Renal cortex interstitium (tissue), 11 donors: Measurements from ENCODE around the gene ACYP1. TPM values are rescaled to one million over a fixed set of nuclear protein-coding genes. Genes with fewer than 3 reads are reported as not detected.
"Not testable (repeated sequence)": the region's sequence is repeated elsewhere in the genome, so short reads cannot be mapped to it uniquely, and the experiment has no call there.

ENCODE experiments used
- DNase-seq, 11 donors: peaks; one replicate each; pipeline ENCODE4 v3.0.0-alpha.2; 2013; ENCODE audit warnings: low read depth in 9 of 11, low spot score in 4 of 11; ENCODE audit errors: extremely low read depth in 1 of 11
- polyA plus RNA-seq, 3 donors: library from polyadenylated mRNA; unstranded; fragments of 120-200 nt; gene quantifications; one replicate each; pipeline ENCODE4 v1.2.1, GENCODE V29; 2013; ENCODE audit not compliant: insufficient read length in 3 of 3

Gene ACYP1
- polyA plus RNA-seq, 3 donors = 29.2 to 54.5 (median 32.8) TPM

GRCh38 chr14:75081660-75082229, 17.9 kb upstream of the ACYP1 start:
- no peak for DNase-seq

GRCh38 chr14:75079521-75079920, 15.7 kb upstream of the ACYP1 start:
- no peak for DNase-seq

DNA sequence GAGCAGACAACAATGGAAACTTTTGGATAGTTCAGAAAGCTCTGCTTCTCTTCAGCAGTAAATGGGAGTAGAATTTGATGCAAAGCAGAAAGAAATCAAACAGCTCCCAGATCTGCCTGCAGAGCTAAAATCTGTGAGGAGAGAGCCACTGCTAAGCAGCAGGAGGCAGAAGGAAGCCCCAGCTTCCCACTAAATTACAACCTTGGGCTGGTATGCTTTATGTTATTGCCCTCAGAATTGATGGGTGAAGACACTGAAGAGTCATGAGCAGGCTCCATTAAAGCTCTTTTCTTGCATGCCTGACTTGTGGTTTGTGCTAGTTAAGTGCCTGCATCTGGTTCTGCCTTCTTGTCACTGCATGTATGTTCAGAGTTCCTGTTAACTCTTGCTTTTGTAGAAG, 14.0 kb upstream of the ACYP1 start:
- DNase-seq = no peak

DNA sequence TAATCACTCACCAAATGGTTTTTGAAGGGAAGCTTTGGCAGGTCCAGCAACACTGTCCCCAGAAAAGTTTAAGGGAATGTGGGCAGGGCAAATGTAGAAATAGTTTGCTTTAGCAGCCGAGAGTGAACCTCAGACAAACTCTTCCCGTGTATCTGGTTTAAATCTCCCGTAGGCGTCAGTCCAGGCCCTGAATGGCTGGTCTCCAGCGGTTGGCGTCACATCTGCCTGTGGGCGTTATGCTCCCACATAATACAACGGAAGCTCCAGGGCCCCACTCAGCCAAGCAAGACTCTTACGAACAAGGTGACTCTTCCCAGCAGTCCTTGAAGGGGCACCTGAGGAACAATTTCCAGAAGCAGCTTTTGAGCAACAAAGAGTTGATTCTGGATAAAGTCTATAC, 6.6 kb upstream of the ACYP1 start:
- no peak for DNase-seq

GRCh38 chr14:75069811-75070145, 6.0 kb upstream of the ACYP1 start:
- no peak for DNase-seq

DNA sequence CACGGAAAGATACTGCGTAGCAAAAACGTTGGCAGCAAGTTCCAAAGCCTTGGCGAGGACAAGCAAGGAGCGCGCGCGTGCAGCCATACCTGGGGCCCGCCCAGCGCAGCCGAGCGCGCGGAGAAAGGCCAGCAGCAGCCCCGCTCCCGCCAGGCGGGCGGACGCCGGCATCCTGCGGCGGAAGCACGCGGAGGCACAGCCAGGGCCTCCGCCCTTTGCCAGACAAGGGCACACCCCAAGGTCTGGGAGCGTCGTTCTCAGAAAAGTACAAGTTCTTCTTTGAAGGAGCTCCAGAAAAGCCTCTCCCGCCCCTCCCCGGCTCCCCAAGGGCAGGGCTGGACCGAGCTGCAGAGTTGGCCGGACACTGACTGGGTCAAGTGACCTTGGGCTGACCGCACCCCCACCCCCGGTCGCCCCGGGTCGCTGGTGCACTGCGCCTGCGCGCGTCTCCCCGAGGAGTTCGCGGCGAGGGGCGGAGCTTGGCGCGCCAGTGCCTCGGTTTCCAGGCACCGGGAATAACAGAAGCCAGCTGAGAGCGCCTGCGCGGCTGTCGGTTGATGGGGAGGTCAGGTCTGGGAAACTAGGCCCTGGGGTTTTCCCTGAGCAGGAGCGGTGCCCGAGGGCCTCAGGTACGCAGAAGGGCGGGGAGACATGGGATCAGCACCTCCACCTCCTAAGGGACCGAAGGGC, 5.4 kb upstream of the ACYP1 start, which contains the start of gene ZC2HC1C:
TSS of gene ZC2HC1C (plus strand) at position 521 of the 690 bp plus-strand sequence. CDS start 933 bp downstream, outside the sequence.
- peak in 10 of 11 donors; percentile 77 to 89 (median 86) for DNase-seq

DNA sequence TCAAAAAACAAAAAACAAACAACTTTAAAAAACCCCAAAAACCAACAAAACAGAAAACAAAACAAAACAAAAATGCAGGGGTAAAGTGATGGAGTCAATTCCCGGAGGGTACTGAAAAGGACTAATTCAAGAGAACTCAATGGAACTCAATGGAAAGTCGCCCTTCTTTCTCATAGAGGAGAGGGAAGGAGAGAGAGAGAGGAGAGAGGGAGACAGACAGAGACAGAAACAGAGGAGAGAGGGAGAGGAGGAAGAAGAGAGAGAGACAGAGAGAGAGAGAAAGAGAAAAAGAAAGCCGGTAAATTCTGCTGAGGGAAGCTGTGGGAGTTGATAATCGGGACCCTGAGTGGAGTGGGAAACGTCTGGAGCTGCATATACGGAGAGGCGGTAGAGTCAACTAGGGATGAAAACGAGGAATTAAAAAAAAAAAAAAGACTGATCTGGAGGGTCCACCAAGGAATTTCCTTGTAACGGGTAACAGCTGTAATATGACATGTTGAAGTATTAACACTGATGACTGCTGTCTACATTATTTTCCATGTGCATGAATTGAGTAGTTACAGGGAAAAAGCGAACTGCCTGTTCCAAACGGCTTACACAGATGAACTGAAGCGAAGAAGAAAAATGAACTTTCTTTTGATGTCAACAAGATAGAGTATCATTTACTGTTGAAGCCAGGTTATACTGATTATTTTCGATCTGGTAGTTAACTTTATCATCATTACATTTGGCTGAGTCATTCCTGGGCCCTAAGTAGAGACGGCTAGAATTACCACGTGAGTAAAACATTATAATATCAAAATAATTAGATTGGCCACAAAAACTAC, 4.7 kb upstream of the ACYP1 start:
- peak in 2 of 11 donors; percentile 37 to 47 for DNase-seq

- not testable (repeated sequence) for DNase-seq
These were observed 3.9 kb upstream of the ACYP1 start for GRCh38 chr14:75067765-75068164.

GRCh38 chr14:75067212-75067611, 3.4 kb upstream of the ACYP1 start:
- DNase-seq = no peak

DNA sequence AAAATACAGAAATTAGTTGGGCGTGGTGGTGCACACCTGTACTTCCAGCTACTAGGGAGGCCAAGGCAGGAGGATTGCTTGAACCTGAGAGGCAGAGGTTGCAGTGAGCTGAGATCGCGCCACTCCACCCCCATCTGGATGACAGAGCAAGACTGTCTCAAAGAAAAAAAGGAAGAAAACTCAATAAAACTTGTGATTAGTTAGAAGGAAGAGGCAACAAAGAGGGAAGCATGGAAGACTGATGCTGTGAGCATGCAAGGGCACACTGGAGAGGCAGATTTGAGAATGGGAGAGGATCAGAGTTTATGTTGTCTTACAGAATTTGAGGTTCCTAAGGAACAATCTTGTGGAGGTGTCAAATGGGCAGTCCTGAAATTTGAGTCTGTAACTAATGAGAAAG, 2.9 kb upstream of the ACYP1 start:
- no peak for DNase-seq

DNA sequence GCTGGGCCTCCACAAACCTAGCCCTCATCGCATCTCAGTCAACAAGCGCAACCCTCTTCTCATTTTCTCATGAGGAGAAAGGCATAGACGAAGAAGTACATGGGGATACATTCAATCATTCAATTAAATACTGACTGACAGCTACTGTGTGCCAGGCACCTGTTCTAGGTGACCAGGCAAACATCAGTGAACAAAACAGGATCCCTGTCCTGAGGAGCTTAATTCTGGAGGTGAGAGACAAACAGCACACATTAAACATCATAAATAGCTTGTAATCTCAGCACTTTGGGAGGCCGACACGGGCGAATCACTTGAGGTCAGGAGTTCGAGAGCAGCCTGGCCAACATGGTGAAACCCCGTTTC, 362 bp upstream of the ACYP1 start:
- DNase-seq = no peak

- no peak for DNase-seq
These were observed 811 bp downstream of the ACYP1 start for GRCh38 chr14:75063013-75063412.

- DNase-seq = no peak
These were observed 3.4 kb downstream of the ACYP1 start for GRCh38 chr14:75060420-75060819.

DNA sequence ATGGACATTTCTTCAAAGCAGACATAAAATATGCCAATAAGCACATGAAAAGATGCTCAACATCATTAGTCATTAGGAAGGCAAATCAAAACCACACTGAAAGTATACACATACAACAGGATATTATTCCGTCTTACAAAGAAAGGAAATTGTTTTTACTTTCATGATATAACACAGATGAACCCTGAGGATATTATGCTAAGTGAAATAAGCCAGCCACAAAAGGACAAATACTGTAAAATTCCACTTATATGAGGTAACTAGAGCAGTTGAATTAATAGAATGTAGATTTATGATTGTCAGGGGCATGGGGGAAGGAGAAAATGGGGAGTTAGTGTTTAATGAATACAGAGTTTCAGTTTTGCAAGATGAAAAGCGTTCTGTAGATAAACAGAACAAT, 4.2 kb downstream of the ACYP1 start:
- DNase-seq = no peak

DNA sequence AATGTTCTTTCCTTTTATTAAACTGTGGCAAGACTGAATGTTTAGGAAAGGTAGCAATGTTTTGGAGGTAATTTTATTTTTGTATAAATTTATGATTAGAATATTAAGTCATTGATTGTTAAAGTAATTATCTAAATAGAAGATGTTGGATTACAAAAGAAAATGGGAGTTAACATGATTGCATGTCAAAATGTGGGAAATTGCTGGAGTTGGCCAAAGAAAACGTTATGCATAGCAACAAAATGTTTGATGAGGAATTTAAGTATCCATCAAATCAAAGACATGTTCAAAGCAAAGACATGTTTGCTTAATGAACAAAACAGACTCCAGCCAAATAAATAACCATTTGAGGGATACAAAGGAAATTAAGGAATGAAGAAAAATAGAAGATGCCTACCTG, 9.4 kb downstream of the ACYP1 start:
- no peak for DNase-seq

GRCh38 chr14:75053396-75054291, 10.2 kb downstream of the ACYP1 start:
- no peak for DNase-seq

DNA sequence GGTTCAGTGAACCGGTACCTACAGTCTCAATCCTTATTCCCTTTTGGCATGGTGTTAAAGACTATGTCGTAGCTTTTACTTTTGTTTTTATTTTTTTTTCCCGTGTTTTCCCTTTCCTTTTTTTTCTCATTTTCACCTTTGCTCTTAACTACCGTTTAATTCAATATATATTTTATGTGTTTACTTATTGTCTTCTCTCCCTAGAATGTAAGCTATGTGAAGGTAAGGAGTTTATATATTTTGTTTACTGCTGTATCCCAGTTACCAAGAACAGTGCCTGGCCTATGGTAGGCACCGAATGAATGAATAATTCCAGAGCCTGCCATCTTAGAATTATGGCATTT, 12.3 kb downstream of the ACYP1 start:
- no peak for DNase-seq

GRCh38 chr14:75050852-75051555, 12.8 kb downstream of the ACYP1 start, which contains the start of gene MLH3:
TSS of gene MLH3 (minus strand) at chr14:75051467. CDS start at chr14:75049655, 1,812 bp downstream.
- peak; percentile 81 to 91 (median 87) for DNase-seq

DNA sequence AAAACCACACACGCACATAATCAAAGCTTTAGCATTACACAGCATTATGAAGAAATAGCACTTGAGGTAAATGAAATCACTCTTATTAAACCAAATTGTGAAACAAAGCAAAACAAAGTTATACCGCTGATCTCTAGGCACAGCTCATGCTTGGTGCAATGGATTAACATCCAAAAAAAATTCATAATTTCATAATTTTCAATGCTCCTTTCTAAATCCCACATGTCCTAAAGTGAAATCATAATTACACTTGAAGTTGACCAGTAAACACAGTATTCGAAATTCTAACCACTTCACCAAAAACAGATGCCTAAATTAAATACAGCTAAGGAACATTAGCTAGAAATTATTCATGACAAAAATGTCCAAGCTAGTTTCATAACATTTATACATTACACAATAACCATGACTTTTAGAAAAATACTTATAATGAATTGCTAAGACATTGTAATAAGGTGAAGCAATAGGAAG, 14.1 kb downstream of the ACYP1 start:
- no peak for DNase-seq
